Measurements from ENCODE around the gene CCDC6. TPM values are rescaled to one million over a fixed set of nuclear protein-coding genes. Genes with fewer than 3 reads are reported as not detected.

The CCDC6 gene
- total and polyA plus RNA-seq, 2 of the 4 experiments (the other 2 are of a cell fraction): 21.8 to 30.8 TPM

- H2BK5ac ChIP-seq (ENCODE audit: low read depth, low read length, poor library complexity, severe bottlenecking): no peak overlapping the region
- dilution Hi-C loops (cut with HindIII; ENCODE audit: low sequenced_read_pairs, unreplicated experiment): no loop called here
- H3K56ac ChIP-seq (ENCODE audit: extremely low read depth, insufficient read depth, low read length): no peak overlapping the region
- H2AFZ ChIP-seq (replicated peaks; ENCODE audit: low read length, poor library complexity): no peak overlapping the region
- H3K4me3 ChIP-seq (ENCODE audit: insufficient read depth, low read depth, low read length): no peak overlapping the region
- intact Hi-C loops (cut with micrococcal nuclease): no loop called here
- no peaks in the 10 kb centered on the region for H3K9me3 ChIP-seq (ENCODE audit: control insufficient read depth, insufficient read depth, low read length)
- H4K20me1 ChIP-seq (ENCODE audit: insufficient read depth, low read length): no peaks in the 10 kb centered on the region
- no peak overlapping the region for H2BK120ac ChIP-seq (ENCODE audit: low read depth, low read length)
- H3K14ac ChIP-seq (replicated peaks; ENCODE audit: low read depth, low read length): no peak overlapping the region
- BruUV-seq (replicated peaks): no TSS peak
- H3K4me1 ChIP-seq (ENCODE audit: control insufficient read depth, insufficient read depth, low read length): no peaks in the 10 kb centered on the region
- ChIA-PET POLR2A (ENCODE audit: unreplicated experiment) (no interaction called here), CTCF (interaction anchor here (0.6 to 0.7 kb wide), 2 partner anchors 58 to 231 kb away, joined by 3 read pairs; no protein-coding TSS in a partner anchor)
- no peak overlapping the region for H3K18ac ChIP-seq (ENCODE audit: low read depth, low read length)
- no peak overlapping the region for H3K23ac ChIP-seq (ENCODE audit: low read depth, low read length)
- H3K79me1 ChIP-seq (ENCODE audit: low read depth in 1 of 2, low read length in 2 of 2): no peaks in the 10 kb centered on the region
- H3K4ac ChIP-seq (ENCODE audit: low read depth, low read length): no peak overlapping the region
- H2AK5ac ChIP-seq (ENCODE audit: low read depth, low read length): no peak overlapping the region
- no peak overlapping the region for H2BK15ac ChIP-seq (ENCODE audit: low read depth, low read length)
- in situ Hi-C loops (cut with MboI; ENCODE audit: low sequenced_read_pairs): no loop called here
- WGBS, 2 experiments (ENCODE audit: extremely low coverage in 2 of 2, insufficient read length in 1 of 2): no CpG with 5 or more reads among the region's 2 CpGs
- H3K9me1 ChIP-seq (ENCODE audit: insufficient read depth, low read length): no peaks in the 10 kb centered on the region
- no peaks in the 10 kb centered on the region for H3K27me3 ChIP-seq (ENCODE audit: control insufficient read depth, insufficient read depth, low read length)
- no peak for TF ChIP-seq MAFK (IDR thresholded peaks at IDR 0.05; ENCODE audit: low read depth, low read length)
- H3K27ac ChIP-seq (ENCODE audit: insufficient read depth, low read length): no peak overlapping the region
- no peak overlapping the region for H2BK20ac ChIP-seq (ENCODE audit: low read depth, low read length)
- no peak overlapping the region for H3K9ac ChIP-seq (ENCODE audit: low read depth, low read length)
- no peak overlapping the region for H4K91ac ChIP-seq (ENCODE audit: insufficient read depth, low read depth, low read length)
- ATAC-seq (ENCODE audit: low read depth) (no peak), DNase-seq (no peak)
- no peak overlapping the region for H2AK9ac ChIP-seq (replicated peaks; ENCODE audit: low read depth, low read length, poor library complexity)
- H4K8ac ChIP-seq (ENCODE audit: low read depth in 2 of 2, low read length in 2 of 2): no peak overlapping the region
- no peaks in the 10 kb centered on the region for H3K36me3 ChIP-seq (ENCODE audit: control insufficient read depth, insufficient read depth, low read length)
- H4K5ac ChIP-seq (ENCODE audit: low read depth, low read length): no peak overlapping the region
- H3K4me2 ChIP-seq (ENCODE audit: low read depth, low read length): no peak overlapping the region
Observed at GRCh38 chr10:59773088-59773487, 133.3 kb downstream of the CCDC6 start.

Measured in IMR-90 (cell line).